ENCODE data around the gene SPTBN5.

The SPTBN5 gene

DNA sequence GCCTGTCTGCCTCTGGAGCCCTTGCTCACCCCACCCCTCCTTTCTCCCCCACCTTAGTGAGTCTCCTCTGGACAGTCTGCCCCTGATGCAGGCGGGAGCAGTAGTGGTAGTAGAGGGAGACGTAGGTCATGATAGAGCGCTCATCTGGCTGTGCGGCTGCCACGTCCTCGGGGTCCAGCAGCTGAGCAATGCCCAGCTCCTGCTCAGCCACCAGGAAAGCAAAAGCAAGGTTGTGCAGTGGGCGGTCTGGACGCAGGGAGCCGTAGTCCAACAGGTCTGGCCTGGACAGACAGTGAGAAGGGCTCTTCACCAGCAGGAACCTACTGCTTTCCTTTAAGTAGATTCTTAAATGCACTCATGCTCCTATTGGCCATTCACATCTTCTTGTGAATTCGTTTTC lies 6.7 kb downstream of the SPTBN5 start:
- DNase-seq (ENCODE audit: extremely low read depth, low read depth) = no peak
- no peak overlapping the region for H3K4me3 ChIP-seq (replicated peaks; ENCODE audit: low read depth, low read length)
- TF ChIP-seq, protein P1, sequence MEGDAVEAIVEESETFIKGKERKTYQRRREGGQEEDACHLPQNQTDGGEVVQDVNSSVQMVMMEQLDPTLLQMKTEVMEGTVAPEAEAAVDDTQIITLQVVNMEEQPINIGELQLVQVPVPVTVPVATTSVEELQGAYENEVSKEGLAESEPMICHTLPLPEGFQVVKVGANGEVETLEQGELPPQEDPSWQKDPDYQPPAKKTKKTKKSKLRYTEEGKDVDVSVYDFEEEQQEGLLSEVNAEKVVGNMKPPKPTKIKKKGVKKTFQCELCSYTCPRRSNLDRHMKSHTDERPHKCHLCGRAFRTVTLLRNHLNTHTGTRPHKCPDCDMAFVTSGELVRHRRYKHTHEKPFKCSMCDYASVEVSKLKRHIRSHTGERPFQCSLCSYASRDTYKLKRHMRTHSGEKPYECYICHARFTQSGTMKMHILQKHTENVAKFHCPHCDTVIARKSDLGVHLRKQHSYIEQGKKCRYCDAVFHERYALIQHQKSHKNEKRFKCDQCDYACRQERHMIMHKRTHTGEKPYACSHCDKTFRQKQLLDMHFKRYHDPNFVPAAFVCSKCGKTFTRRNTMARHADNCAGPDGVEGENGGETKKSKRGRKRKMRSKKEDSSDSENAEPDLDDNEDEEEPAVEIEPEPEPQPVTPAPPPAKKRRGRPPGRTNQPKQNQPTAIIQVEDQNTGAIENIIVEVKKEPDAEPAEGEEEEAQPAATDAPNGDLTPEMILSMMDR (IDR thresholded peaks at IDR 0.05; ENCODE audit: low read depth, low read length, missing control alignments) = no peak

DNA sequence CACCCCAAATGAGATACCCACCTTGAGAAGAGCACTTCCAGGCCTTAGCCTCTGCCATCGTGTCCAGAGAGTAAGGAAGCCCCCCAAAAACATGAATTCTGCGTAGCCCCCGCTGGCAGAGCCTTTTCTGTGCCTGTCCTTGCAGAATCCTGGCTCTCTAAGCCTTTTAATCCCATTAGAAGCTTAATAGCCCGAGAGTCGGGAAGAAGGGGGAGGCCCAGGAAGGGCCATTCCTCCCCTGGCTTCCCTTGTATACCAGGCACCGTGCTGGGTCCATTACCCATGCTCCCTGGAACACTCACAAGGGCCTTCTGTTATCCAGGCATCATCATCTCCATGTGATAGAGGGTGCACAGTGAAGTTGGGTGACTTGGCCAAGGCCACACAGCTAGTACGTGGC lies 7.1 kb downstream of the SPTBN5 start:
- no peak overlapping the region for H3K4me3 ChIP-seq (replicated peaks; ENCODE audit: low read depth, low read length)
- TF ChIP-seq, protein P1 (IDR thresholded peaks at IDR 0.05; ENCODE audit: low read depth, low read length, missing control alignments) = no peak
- no peak for DNase-seq (ENCODE audit: extremely low read depth, low read depth)

DNA sequence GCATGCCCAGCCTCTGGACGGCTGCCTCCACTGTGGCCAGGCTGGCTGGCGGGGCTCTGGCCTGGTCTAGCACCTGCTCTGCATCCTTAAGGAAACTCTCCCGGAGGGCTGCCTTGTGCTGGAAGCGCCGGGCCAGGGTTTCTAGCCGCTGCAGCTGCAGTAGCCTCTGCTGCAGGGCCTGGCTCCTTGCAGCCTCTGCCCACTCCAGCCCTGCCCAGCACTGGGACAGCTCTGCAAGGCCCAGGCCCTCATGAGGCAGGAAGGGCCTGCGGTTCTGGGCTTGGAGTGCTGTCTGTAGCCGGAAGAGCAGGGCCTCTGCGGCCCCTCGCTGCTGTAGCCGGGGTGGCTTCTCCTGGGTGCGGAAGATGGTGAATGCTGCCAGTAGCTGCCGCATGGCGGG lies 8.0 kb downstream of the SPTBN5 start:
- no peak for DNase-seq (ENCODE audit: extremely low read depth, low read depth)
- no peak overlapping the region for H3K4me3 ChIP-seq (replicated peaks; ENCODE audit: low read depth, low read length)
- TF ChIP-seq, protein P1 (IDR thresholded peaks at IDR 0.05; ENCODE audit: low read depth, low read length, missing control alignments) = no peak

DNA sequence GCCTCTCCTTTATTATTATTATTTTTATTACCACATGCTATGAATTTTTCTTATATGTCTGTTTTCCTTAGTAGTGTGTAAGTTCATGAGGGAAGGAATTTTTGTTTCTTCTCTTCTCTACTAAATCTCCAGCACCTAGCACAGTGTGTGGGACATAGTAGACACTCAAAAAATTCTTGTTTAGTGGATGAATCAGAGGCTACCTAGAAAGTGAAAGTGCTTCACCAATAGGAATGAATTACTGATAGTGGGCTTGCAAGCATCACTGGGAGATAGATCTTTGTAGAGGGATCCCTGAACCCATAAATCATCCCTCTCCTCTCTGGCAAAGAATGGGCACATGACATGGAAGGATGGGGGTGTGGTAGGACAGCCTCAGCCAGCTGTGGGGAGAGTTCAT lies 8.5 kb downstream of the SPTBN5 start:
- no peak overlapping the region for H3K4me3 ChIP-seq (replicated peaks; ENCODE audit: low read depth, low read length)
- no peak for DNase-seq (ENCODE audit: extremely low read depth, low read depth)
- TF ChIP-seq, protein P1 (IDR thresholded peaks at IDR 0.05; ENCODE audit: low read depth, low read length, missing control alignments) = no peak

DNA sequence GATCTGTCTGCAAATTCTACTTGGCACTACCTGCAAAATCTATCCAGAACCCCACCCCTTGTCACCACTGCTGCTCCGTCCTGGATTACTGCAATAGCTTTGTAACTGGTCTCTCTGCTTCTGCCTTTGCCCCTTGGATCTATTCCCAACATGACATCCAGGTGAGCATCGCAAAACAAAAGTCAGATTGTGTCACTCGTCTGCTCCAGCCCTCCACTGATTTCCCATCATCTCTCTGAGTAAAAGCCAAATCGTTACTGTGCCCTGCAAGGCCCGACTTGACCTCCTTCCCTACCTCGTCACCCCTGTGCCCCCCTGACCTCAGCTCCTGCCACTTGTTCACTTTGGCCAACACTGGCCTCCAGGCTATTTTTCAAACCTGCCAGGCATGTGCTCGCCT lies 9.4 kb downstream of the SPTBN5 start:
- DNase-seq (ENCODE audit: extremely low read depth, low read depth) = no peak
- TF ChIP-seq, protein P1 (IDR thresholded peaks at IDR 0.05; ENCODE audit: low read depth, low read length, missing control alignments) = no peak
- no peak overlapping the region for H3K4me3 ChIP-seq (replicated peaks; ENCODE audit: low read depth, low read length)

DNA sequence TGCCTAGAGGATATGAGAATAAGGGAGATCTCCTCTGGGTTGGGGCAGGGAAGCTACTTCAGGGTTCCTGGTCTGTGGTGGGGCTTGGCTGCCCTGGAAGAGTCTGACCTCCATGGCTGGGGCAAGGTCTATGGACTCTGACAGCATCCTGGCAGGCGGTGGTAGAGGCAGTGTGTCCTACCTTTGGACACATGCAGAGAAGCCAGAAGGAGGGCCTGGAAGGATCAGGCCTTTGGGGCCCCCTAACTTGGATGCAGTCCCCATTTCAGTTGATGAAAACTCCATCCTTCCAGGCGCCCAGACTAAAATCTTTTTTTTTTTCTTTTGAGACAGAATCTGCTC lies 10.4 kb downstream of the SPTBN5 start:
- no peak for DNase-seq (ENCODE audit: extremely low read depth, low read depth)
- no peak overlapping the region for H3K4me3 ChIP-seq (replicated peaks; ENCODE audit: low read depth, low read length)
- TF ChIP-seq, protein P1 (IDR thresholded peaks at IDR 0.05; ENCODE audit: low read depth, low read length, missing control alignments) = no peak

DNA sequence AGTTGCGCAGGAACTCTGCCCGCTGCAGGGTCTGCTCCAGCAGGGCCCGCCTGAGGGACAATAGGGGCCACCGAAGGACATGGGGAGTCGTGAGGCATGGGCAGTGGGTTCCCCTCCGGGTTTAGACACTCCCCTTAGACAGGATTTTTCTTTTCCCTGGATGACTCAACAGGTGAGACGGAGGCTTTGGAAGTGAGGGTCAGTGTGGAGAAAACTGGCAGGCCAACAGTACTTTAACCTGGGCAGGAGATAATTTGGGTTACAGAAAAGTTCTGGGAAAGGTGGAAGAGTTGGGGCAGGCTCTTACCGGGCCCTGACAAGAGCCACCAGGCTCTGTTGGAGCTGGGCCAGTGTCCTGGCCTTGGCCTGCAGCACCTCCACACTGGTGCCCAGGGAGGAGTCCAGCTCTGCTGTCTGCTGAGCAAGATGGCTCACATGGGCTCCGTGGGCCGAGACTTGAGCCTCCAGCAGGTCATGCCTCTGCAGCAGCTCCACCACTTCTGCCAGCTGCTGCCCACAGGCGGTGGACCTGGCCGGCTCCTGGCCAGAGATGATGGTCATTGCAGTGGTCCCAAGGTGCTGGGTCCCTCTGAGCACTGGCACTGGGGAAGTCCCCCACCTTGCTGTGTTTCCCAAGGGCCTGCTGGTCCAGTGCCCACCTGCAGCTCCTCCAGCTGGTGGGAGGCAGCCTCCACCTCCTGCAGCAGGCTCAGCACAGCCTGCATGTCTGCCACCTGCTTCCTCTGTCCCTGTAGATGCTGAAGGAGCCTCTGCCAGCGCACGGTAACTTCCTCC lies 11.0 kb downstream of the SPTBN5 start:
- H3K4me3 ChIP-seq (replicated peaks; ENCODE audit: low read depth, low read length) = no peak overlapping the region
- TF ChIP-seq, protein P1 (IDR thresholded peaks at IDR 0.05; ENCODE audit: low read depth, low read length, missing control alignments) = no peak
- no peak for DNase-seq (ENCODE audit: extremely low read depth, low read depth)
